Thymus (tissue), 11 donors: ENCODE data around the gene KRTAP10-4. TPM values are rescaled to one million over a fixed set of nuclear protein-coding genes. Genes with fewer than 3 reads are reported as not detected.

Experiments
- DNase-seq, 9 donors: peaks; one replicate each; pipeline ENCODE4 v3.0.0-alpha.2; 2013; ENCODE audit warnings: low spot score in 9 of 9, low read depth in 6 of 9, missing footprints in 1 of 9
- H3K27ac ChIP-seq, 2 donors: one replicate each; pipeline ENCODE4 v1.5.1; 2013; ENCODE audit warnings: control low read depth in 1 of 2, low read depth in 1 of 2, low read length in 1 of 2, mild to moderate bottlenecking in 1 of 2, moderate library complexity in 1 of 2
- H3K27me3 ChIP-seq, 2 donors: one replicate each; pipeline ENCODE4 v1.5.1; 2013; ENCODE audit warnings: low read length in 1 of 2; ENCODE audit not compliant: control insufficient read depth in 2 of 2, insufficient read depth in 1 of 2
- H3K36me3 ChIP-seq, 2 donors: one replicate each; pipeline ENCODE4 v1.5.1; 2013; ENCODE audit warnings: low read length in 1 of 2, mild to moderate bottlenecking in 1 of 2, moderate library complexity in 1 of 2; ENCODE audit not compliant: control insufficient read depth in 2 of 2, insufficient read depth in 2 of 2
- H3K4me1 ChIP-seq, 2 donors: one replicate each; pipeline ENCODE4 v1.5.1; 2013; ENCODE audit warnings: low read length in 2 of 2; ENCODE audit not compliant: control insufficient read depth in 2 of 2, insufficient read depth in 2 of 2
- H3K4me3 ChIP-seq, 2 donors: one replicate each; pipeline ENCODE4 v1.5.1; 2013; ENCODE audit warnings: low read length in 2 of 2, control low read depth in 1 of 2, mild to moderate bottlenecking in 1 of 2
- H3K9me3 ChIP-seq, 2 donors: one replicate each; pipeline ENCODE4 v1.5.1; 2013; ENCODE audit warnings: low read length in 1 of 2, mild to moderate bottlenecking in 1 of 2; ENCODE audit not compliant: control insufficient read depth in 2 of 2, insufficient read depth in 1 of 2
- WGBS: extraction: QIAGEN DNeasy Blood & Tissue Kit; methylation state at CpG from one replicate; pipeline ENCODE4 v1.1.7; 2013; 5-methylcytosine and 5-hydroxymethylcytosine counted together
- polyA plus RNA-seq: library from polyadenylated mRNA; stranded (reverse); fragments of 200-250 nt; gene quantifications from one replicate; pipeline ENCODE4 v1.2.3, GENCODE V29; 2013
- total RNA-seq: library from RNA; stranded (reverse); fragments of 120-200 nt; gene quantifications from one replicate; pipeline ENCODE4 v1.2.4, GENCODE V29; 2013
- donor health status: healthy.

The KRTAP10-4 gene
- total and polyA plus RNA-seq, 2 donors, result not detected

GRCh38 chr21:44567481-44568171 lies 5.9 kb upstream of the KRTAP10-4 start:
- Histone ChIP-seq H3K9me3 (peaks cover 0 to 14% of the 10 kb centered on the region in 2 donors), H3K36me3 (no peaks in the 10 kb centered on the region), H3K27ac (no peak overlapping the region), H3K27me3 (no peaks in the 10 kb centered on the region), H3K4me3 (no peak overlapping the region), H3K4me1 (no peaks in the 10 kb centered on the region)
- no peak for DNase-seq
- WGBS, result 95% methylated on average over 18 of the region's 18 CpGs

GRCh38 chr21:44568261-44568660 lies 5.3 kb upstream of the KRTAP10-4 start:
- H3K27me3 ChIP-seq, result no peaks in the 10 kb centered on the region
- no peaks in the 10 kb centered on the region for H3K4me1 ChIP-seq
- 80% methylated on average over 12 of the region's 12 CpGs for WGBS
- H3K4me3 ChIP-seq, result no peak overlapping the region
- DNase-seq, result no peak
- H3K9me3 ChIP-seq, result peaks cover 0 to 14% of the 10 kb centered on the region in 2 donors
- H3K27ac ChIP-seq, result no peak overlapping the region
- no peaks in the 10 kb centered on the region for H3K36me3 ChIP-seq

- Histone ChIP-seq H3K4me3 (no peak overlapping the region), H3K36me3 (no peaks in the 10 kb centered on the region), H3K9me3 (peaks cover 0 to 14% of the 10 kb centered on the region in 2 donors), H3K27ac (no peak overlapping the region), H3K4me1 (no peaks in the 10 kb centered on the region), H3K27me3 (no peaks in the 10 kb centered on the region)
- WGBS, result 85% methylated on average over 27 of the region's 27 CpGs
- DNase-seq, result no peak
Measured at GRCh38 chr21:44568667-44569556, 4.6 kb upstream of the KRTAP10-4 start.

- peaks cover 0 to 2% of the 10 kb centered on the region in 2 donors for H3K27me3 ChIP-seq
- no peak for DNase-seq
- H3K36me3 ChIP-seq, result no peaks in the 10 kb centered on the region
- 91% methylated on average over 12 of the region's 12 CpGs for WGBS
- no peak overlapping the region for H3K27ac ChIP-seq
- H3K4me1 ChIP-seq, result no peaks in the 10 kb centered on the region
- H3K4me3 ChIP-seq, result no peak overlapping the region
- peaks cover 0 to 14% of the 10 kb centered on the region in 2 donors for H3K9me3 ChIP-seq
Measured at GRCh38 chr21:44569861-44570517, 3.5 kb upstream of the KRTAP10-4 start.

- 85% methylated on average over 4 of the region's 4 CpGs for WGBS
- Histone ChIP-seq H3K36me3 (no peaks in the 10 kb centered on the region), H3K4me1 (no peaks in the 10 kb centered on the region), H3K27ac (no peak overlapping the region), H3K9me3 (peaks cover 0 to 14% of the 10 kb centered on the region in 2 donors), H3K27me3 (peaks cover 0 to 4% of the 10 kb centered on the region in 2 donors), H3K4me3 (no peak overlapping the region)
- no peak for DNase-seq
Measured at GRCh38 chr21:44571296-44571695, 2.2 kb upstream of the KRTAP10-4 start.

- 92% methylated on average over 40 of the region's 40 CpGs for WGBS
- Histone ChIP-seq H3K27ac (no peak overlapping the region), H3K4me1 (no peaks in the 10 kb centered on the region), H3K9me3 (peaks cover 1 to 14% of the 10 kb centered on the region in 2 donors), H3K36me3 (no peaks in the 10 kb centered on the region), H3K27me3 (peaks cover 0 to 4% of the 10 kb centered on the region in 2 donors), H3K4me3 (no peak overlapping the region)
- DNase-seq, result no peak
Measured at GRCh38 chr21:44571844-44572782, 1.4 kb upstream of the KRTAP10-4 start.

- no peak overlapping the region for H3K27ac ChIP-seq
- 89% methylated on average over 15 of the region's 15 CpGs for WGBS
- no peaks in the 10 kb centered on the region for H3K36me3 ChIP-seq
- no peak for DNase-seq
- no peak overlapping the region for H3K4me3 ChIP-seq
- peaks cover 1 to 14% of the 10 kb centered on the region in 2 donors for H3K9me3 ChIP-seq
- no peaks in the 10 kb centered on the region for H3K4me1 ChIP-seq
- H3K27me3 ChIP-seq, result peaks cover 0 to 4% of the 10 kb centered on the region in 2 donors
Measured at GRCh38 chr21:44572959-44573583, 458 bp upstream of the KRTAP10-4 start.
